GM12891 (cell line): ENCODE data around the gene SLAMF6.

Experiments used
- POLR2A ChIP-seq: IDR thresholded peaks from 2 replicates; pipeline ENCODE4 v1.6.1; 2011; ENCODE audit warnings: low read depth, low read length, control low read depth
- POLR2AphosphoS5 ChIP-seq: IDR thresholded peaks from 2 replicates; pipeline ENCODE4 v1.6.1; 2011; ENCODE audit warnings: low read depth, low read length, control low read depth
- TAF1 ChIP-seq: IDR thresholded peaks from 2 replicates; pipeline ENCODE4 v1.6.1; 2011; ENCODE audit warnings: low read depth, low read length, control low read depth

- TF ChIP-seq POLR2AphosphoS5 = no peak
- no peak for TF ChIP-seq POLR2A
- TF ChIP-seq TAF1 = no peak
Measured at GRCh38 chr1:160537714-160538665, 14.9 kb upstream of the SLAMF6 start.
